ENCODE measurements around the gene ZGPAT. TPM values are rescaled to one million over a fixed set of nuclear protein-coding genes. Genes with fewer than 3 reads are reported as not detected.

Gene ZGPAT
- total and polyA plus RNA-seq, 10 of the 15 experiments (the other 5 are each of a cell fraction or from before 2014, with no cell fraction given) = 0.58 to 52.9 (median 18.0) TPM

DNA sequence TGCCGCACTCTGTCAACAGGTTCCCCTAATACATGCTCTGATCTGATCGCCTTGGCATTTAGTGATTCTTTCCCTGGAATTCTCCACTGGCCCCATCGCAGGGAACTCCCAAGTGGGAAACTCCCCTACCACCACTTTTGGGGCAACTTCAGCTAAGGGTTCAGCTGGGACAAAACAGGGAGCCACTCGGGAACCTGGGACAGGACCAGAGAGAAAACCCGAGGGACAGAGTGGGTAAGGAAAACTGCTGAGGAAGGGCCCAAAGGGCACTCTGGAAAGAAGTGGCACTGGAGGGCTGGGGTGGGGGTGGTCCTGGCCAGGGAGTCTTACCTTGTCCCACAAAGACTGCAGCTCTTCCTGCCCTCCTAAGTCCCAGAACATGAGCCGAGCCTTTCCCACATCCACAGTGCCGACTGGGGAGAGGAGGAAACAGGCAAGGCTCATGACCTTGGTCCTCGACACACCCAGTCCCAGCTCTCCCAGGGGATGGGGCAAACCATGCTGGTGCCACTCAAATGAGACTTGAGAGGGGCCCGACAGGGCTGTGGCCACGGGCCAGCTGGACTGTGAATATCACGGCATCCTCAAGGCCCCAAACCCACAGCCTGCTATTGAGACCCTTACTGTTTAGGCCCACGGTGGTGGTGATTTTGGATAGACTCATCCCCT, 1.7 kb upstream of the ZGPAT start (continued):
- TF ChIP-seq POLR2AphosphoS5 (IDR thresholded peaks at IDR 0.05; ENCODE audit: low read length) (no peak), ESRRA (IDR thresholded peaks at IDR 0.05; ENCODE audit: low read length) (no peak), POLR2AphosphoS2 (IDR thresholded peaks at IDR 0.05; ENCODE audit: low read depth, low read length) (no peak), ZZZ3 (IDR thresholded peaks at IDR 0.05; ENCODE audit: control insufficient read depth, insufficient read length, low read depth) (no peak)
- TF ChIP-seq, protein P1, sequence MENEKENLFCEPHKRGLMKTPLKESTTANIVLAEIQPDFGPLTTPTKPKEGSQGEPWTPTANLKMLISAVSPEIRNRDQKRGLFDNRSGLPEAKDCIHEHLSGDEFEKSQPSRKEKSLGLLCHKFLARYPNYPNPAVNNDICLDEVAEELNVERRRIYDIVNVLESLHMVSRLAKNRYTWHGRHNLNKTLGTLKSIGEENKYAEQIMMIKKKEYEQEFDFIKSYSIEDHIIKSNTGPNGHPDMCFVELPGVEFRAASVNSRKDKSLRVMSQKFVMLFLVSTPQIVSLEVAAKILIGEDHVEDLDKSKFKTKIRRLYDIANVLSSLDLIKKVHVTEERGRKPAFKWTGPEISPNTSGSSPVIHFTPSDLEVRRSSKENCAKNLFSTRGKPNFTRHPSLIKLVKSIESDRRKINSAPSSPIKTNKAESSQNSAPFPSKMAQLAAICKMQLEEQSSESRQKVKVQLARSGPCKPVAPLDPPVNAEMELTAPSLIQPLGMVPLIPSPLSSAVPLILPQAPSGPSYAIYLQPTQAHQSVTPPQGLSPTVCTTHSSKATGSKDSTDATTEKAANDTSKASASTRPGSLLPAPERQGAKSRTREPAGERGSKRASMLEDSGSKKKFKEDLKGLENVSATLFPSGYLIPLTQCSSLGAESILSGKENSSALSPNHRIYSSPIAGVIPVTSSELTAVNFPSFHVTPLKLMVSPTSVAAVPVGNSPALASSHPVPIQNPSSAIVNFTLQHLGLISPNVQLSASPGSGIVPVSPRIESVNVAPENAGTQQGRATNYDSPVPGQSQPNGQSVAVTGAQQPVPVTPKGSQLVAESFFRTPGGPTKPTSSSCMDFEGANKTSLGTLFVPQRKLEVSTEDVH (IDR thresholded peaks at IDR 0.05; ENCODE audit: low read depth, partially characterized antibody) = no peak

DNA sequence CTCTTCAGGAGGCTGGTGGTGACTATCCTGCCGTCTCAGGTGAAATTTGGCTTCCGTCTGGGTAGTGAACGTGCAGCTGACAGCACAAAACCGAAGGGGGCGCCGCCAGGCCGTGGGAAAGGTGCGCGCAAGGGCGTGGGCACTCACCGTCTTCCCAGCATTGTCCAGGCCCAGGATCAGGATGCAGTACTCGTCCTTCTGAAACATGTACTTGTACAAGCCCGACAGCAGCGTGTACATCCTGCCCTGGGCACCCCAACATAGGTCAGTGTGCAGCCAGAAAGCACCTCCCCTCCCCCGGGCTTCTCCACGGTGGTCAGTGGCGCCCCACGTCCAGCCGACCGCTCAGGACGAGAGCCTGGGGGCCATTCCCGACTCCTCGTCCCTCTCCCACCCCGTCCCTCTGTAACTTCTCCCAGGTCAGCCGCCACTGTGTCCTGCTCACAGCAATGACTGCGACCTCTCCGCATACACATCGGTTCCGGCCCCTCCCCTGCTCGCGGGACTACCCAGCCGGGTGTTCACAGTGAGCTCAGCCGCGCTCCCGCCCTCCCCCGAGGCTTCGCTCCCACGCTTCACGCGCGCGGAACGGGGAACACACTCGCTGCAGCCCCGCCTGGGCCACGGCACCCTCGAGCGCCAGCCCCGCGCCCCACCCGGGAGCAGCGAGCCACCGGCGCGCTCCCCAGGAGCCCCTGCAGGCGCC, 834 bp upstream of the ZGPAT start:
- Histone ChIP-seq H3K4me1 (ENCODE audit: control insufficient read depth, insufficient read depth, low read length) (peaks cover 12% of the 10 kb centered on the region), H2AFZ (ENCODE audit: control insufficient read depth, low read depth, low read length) (peak overlapping the region; percentile 6), H4K20me1 (ENCODE audit: control insufficient read depth, insufficient read depth) (no peaks in the 10 kb centered on the region), H3K9me3 (replicated peaks; ENCODE audit: control insufficient read depth, insufficient read depth, low read length) (peaks cover under 1% of the 10 kb centered on the region; the same call in 2 of the 3 replicates), H3K4me2 (ENCODE audit: control insufficient read depth, insufficient read depth) (peak overlapping the region; percentile 87), H3K36me3 (ENCODE audit: control insufficient read depth in 2 of 2, insufficient read depth in 2 of 2, low read length in 1 of 2) (peaks cover 5 to 23% of the 10 kb centered on the region in 2 experiments), H3K27ac (ENCODE audit: control insufficient read depth, insufficient read depth) (peak overlapping the region; percentile 74), H3K79me2 (ENCODE audit: control insufficient read depth, insufficient read depth, low read length) (peaks cover 46% of the 10 kb centered on the region), H3K4me3 (peak overlapping the region; percentile 89), H3K27me3 (replicated peaks in 1 of 2; ENCODE audit: control insufficient read depth in 2 of 2, insufficient read depth in 2 of 2, low read length in 1 of 2) (no peaks in the 10 kb centered on the region), H3K9ac (ENCODE audit: control insufficient read depth, insufficient read depth, low read length) (peak overlapping the region; percentile 77)
- SMC1A ChIA-PET (ENCODE audit: uncharacterized antibody, unreplicated experiment) = interaction anchor here (1.0 to 2.6 kb wide), 7 partner anchors 16 to 169 kb away, joined by 4 to 14 read pairs (median 5); partner anchors contain the start of genes LIME1 and TPD52L2
- under 1% methylated on average over 45 of the region's 56 CpGs for WGBS (ENCODE audit: insufficient coverage, insufficient replicate concordance, low lambda C conversion rate, missing lambda C conversion rate)
- FAIRE-seq = peak; percentile 98
- intact Hi-C loops (cut with micrococcal nuclease; ENCODE audit: unreplicated experiment) (loop anchor here (2.0 kb wide), 4 partner anchors 30 to 250 kb away; partner anchors contain the start of genes LIME1, TPD52L2 and UCKL1), in situ Hi-C loops (cut with MboI) (loop anchor here (5.0 kb wide), 1 partner anchor 150 kb away; no protein-coding TSS in a partner anchor)
- POLR2A ChIA-PET = interaction anchor here (0.6 to 1.6 kb wide), 3 partner anchors 30 to 352 kb away, joined by 3 to 5 read pairs (median 4); partner anchors contain the start of genes LIME1 and SLC2A4RG
- RAD21 ChIA-PET (ENCODE audit: unreplicated experiment) = interaction anchor here (1.0 to 2.4 kb wide), 10 partner anchors 31 to 187 kb away, joined by 3 to 32 read pairs (median 6); partner anchors contain the start of genes LIME1, PTK6, RTEL1 and SLC2A4RG
- DNase-seq (ENCODE audit: low read depth, low spot score) = no peak
- CTCF ChIA-PET = interaction anchor here (0.6 to 3.3 kb wide), 24 partner anchors 8 to 270 kb away, joined by 3 to 28 read pairs (median 4); partner anchors contain the start of genes LIME1, RTEL1, SLC2A4RG and TPD52L2
- peak; percentile 75 for ATAC-seq
- no TSS peak for BruUV-seq (replicated peaks)
- no peak for TF ChIP-seq BMI1 (IDR thresholded peaks at IDR 0.05; ENCODE audit: borderline replicate concordance)
- no peak for TF ChIP-seq MYB (IDR thresholded peaks at IDR 0.05; ENCODE audit: borderline replicate concordance, low read depth, low read length)
- TF ChIP-seq, protein P2, sequence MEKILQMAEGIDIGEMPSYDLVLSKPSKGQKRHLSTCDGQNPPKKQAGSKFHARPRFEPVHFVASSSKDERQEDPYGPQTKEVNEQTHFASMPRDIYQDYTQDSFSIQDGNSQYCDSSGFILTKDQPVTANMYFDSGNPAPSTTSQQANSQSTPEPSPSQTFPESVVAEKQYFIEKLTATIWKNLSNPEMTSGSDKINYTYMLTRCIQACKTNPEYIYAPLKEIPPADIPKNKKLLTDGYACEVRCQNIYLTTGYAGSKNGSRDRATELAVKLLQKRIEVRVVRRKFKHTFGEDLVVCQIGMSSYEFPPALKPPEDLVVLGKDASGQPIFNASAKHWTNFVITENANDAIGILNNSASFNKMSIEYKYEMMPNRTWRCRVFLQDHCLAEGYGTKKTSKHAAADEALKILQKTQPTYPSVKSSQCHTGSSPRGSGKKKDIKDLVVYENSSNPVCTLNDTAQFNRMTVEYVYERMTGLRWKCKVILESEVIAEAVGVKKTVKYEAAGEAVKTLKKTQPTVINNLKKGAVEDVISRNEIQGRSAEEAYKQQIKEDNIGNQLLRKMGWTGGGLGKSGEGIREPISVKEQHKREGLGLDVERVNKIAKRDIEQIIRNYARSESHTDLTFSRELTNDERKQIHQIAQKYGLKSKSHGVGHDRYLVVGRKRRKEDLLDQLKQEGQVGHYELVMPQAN (conservative IDR thresholded peaks at IDR 0.05) = no peak; the same call in 1 of the 2 replicates
- TF ChIP-seq NFIC (IDR thresholded peaks at IDR 0.05; ENCODE audit: low read depth, low read length) = no peak
- no peak for TF ChIP-seq RAD51 (IDR thresholded peaks at IDR 0.05)
- TF ChIP-seq, protein P3, sequence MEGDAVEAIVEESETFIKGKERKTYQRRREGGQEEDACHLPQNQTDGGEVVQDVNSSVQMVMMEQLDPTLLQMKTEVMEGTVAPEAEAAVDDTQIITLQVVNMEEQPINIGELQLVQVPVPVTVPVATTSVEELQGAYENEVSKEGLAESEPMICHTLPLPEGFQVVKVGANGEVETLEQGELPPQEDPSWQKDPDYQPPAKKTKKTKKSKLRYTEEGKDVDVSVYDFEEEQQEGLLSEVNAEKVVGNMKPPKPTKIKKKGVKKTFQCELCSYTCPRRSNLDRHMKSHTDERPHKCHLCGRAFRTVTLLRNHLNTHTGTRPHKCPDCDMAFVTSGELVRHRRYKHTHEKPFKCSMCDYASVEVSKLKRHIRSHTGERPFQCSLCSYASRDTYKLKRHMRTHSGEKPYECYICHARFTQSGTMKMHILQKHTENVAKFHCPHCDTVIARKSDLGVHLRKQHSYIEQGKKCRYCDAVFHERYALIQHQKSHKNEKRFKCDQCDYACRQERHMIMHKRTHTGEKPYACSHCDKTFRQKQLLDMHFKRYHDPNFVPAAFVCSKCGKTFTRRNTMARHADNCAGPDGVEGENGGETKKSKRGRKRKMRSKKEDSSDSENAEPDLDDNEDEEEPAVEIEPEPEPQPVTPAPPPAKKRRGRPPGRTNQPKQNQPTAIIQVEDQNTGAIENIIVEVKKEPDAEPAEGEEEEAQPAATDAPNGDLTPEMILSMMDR (IDR thresholded peaks at IDR 0.05 in 2 of 3, conservative IDR thresholded peaks at IDR 0.05 in 1 of 3; ENCODE audit: control insufficient read depth in 2 of 3, extremely low read depth in 1 of 3, insufficient read depth in 1 of 3, low read depth in 3 of 3, low read length in 3 of 3) = peak; percentile 75 to 91 (median 85)

Data from GM12878 (cell line).